ENCODE data around the gene CPT2. TPM values are rescaled to one million over a fixed set of nuclear protein-coding genes. Genes with fewer than 3 reads are reported as not detected.
A peak's percentile ranks its signal among the peaks of the same experiment; 100 is the strongest.

CPT2 gene
- total and polyA plus RNA-seq, 9 of the 15 experiments (the other 6 are each of a cell fraction or from before 2014, with no cell fraction given): 7.6 to 25.1 (median 16.8) TPM

DNA sequence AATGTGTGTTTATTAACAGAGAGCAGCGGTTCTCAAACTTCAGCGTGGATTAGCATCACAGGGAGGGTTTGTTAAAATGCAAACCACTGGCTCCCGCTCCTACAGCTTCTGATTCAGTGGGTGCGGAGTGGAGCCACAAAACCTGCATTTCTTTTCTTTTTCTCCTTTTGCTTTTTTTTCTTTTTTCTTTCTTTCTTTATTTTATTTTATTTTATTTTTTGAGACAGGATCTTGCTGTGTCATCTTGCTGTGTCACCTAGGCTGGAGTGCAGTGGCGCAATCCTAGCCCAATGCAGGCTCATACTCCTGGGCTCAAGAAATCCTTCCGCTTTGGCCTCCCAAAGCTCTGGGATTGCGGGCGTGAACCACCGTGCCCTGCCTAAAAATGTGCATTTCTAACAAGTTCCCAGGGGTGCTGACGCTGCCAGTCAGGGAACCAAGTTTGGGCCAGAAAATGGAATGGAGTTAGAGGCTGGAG, 33.3 kb upstream of the CPT2 start (continued):
- TF ChIP-seq, protein P1, sequence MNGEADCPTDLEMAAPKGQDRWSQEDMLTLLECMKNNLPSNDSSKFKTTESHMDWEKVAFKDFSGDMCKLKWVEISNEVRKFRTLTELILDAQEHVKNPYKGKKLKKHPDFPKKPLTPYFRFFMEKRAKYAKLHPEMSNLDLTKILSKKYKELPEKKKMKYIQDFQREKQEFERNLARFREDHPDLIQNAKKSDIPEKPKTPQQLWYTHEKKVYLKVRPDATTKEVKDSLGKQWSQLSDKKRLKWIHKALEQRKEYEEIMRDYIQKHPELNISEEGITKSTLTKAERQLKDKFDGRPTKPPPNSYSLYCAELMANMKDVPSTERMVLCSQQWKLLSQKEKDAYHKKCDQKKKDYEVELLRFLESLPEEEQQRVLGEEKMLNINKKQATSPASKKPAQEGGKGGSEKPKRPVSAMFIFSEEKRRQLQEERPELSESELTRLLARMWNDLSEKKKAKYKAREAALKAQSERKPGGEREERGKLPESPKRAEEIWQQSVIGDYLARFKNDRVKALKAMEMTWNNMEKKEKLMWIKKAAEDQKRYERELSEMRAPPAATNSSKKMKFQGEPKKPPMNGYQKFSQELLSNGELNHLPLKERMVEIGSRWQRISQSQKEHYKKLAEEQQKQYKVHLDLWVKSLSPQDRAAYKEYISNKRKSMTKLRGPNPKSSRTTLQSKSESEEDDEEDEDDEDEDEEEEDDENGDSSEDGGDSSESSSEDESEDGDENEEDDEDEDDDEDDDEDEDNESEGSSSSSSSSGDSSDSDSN (IDR thresholded peaks at IDR 0.05; ENCODE audit: borderline replicate concordance in 1 of 2, low read depth in 2 of 2, low read length in 2 of 2): 0 out of 4 replicates have a peak, but pooled peaks of 1 of the 2 experiments have one; percentile 42
- TF ChIP-seq BACH1 (tag; IDR thresholded peaks at IDR 0.05) (peak; percentile 90), ELF2 (CRISPR knock-in tag; IDR thresholded peaks at IDR 0.05) (0 out of 2 replicates have a peak, but pooled peaks have one; percentile 56), MYC (IDR thresholded peaks at IDR 0.05; ENCODE audit: low read depth, low read length) (peak; percentile 11; the same call in 1 of the 2 replicates), MYC (CRISPR knock-in tag; IDR thresholded peaks at IDR 0.05; ENCODE audit: borderline replicate concordance, low read depth) (no peak)

DNA sequence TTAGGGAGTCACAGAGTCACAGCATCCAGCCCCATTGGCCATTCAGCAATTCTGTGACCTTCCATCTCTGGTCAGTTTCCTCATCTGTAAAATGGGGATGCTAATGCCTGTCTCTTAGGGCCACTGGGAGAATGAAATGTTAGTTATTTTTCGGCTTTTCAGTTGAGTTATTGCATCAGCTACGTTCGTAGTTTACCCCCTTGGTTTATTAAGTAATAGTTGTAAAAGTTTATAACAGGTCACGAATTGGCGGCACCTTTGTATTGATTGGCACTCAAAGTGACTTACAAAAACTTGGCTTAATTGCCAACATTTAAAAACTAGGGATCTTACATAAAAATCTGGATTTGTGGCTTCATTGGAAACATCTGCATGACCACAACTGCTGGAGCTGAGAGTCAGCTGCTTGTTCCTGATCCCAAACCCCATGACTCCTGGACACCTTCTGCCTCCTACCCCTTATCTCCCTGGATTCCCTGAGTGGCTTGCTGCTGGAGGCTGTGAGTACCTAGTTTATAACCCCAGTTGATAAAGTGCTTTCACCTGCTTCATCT, 31.1 kb upstream of the CPT2 start:
- FAIRE-seq: no peak
- H3K4me1 ChIP-seq (replicated peaks in 1 of 2; ENCODE audit: control insufficient read depth in 2 of 2, insufficient read depth in 2 of 2, low read length in 2 of 2): peaks cover 6 to 9% of the 10 kb centered on the region in 2 experiments; a peak in 4 of 5 replicates
- 25% methylated on average over 5 of the region's 5 CpGs for WGBS (ENCODE audit: insufficient coverage, low coverage, missing lambda C conversion rate)
- no TSS peak for BruUV-seq (replicated peaks)
- no peaks in the 10 kb centered on the region for H4K20me1 ChIP-seq (replicated peaks; ENCODE audit: control insufficient read depth, insufficient read depth, low read length)
- CTCF ChIA-PET (ENCODE audit: low intra/inter-chr PET ratio): no interaction called here
- in situ Hi-C loops (cut with MboI): no loop called here
- intact Hi-C loops (cut with micrococcal nuclease): no loop called here
- H3K9me1 ChIP-seq (ENCODE audit: control insufficient read depth, insufficient read depth, low read length): no peaks in the 10 kb centered on the region
- H2AFZ ChIP-seq (ENCODE audit: low read depth, low read length): no peak overlapping the region
- H3K9me3 ChIP-seq (replicated peaks; ENCODE audit: control insufficient read depth, insufficient read depth, low read depth, low read length): no peaks in the 10 kb centered on the region
- DNase-seq (ENCODE audit: extremely low read depth in 1 of 4, low spot score in 3 of 4): no peak
- H3K27ac ChIP-seq (ENCODE audit: extremely low read depth, low read depth, low read length): no peak overlapping the region
- POLR2A ChIA-PET: interaction anchor here (0.8 to 5.3 kb wide), 4 partner anchors 8 to 800 kb away, joined by 3 to 19 read pairs (median 4); no protein-coding TSS in a partner anchor
- no peak overlapping the region for H3K9ac ChIP-seq (ENCODE audit: insufficient read depth in 1 of 2, low read depth in 2 of 2, low read length in 2 of 2)
- no peak for ATAC-seq
- no peak overlapping the region for H3K4me2 ChIP-seq (ENCODE audit: insufficient read depth, low read length)
- no peaks in the 10 kb centered on the region for H3K36me3 ChIP-seq (ENCODE audit: control insufficient read depth, insufficient read depth, low read length)
- H3K4me3 ChIP-seq: no peak overlapping the region
- H3K79me2 ChIP-seq (ENCODE audit: control insufficient read depth, insufficient read depth, low read length): no peaks in the 10 kb centered on the region
- peaks cover 14 to 18% of the 10 kb centered on the region in 2 experiments; a peak in 4 of 5 replicates for H3K27me3 ChIP-seq (ENCODE audit: control insufficient read depth in 2 of 2, insufficient read depth in 2 of 2, low read length in 2 of 2)
- TF ChIP-seq RFX7 (CRISPR knock-in tag; IDR thresholded peaks at IDR 0.05): no peak
- TF ChIP-seq MIER1 (IDR thresholded peaks at IDR 0.05; ENCODE audit: low read depth): no peak
- TF ChIP-seq, protein P2, sequence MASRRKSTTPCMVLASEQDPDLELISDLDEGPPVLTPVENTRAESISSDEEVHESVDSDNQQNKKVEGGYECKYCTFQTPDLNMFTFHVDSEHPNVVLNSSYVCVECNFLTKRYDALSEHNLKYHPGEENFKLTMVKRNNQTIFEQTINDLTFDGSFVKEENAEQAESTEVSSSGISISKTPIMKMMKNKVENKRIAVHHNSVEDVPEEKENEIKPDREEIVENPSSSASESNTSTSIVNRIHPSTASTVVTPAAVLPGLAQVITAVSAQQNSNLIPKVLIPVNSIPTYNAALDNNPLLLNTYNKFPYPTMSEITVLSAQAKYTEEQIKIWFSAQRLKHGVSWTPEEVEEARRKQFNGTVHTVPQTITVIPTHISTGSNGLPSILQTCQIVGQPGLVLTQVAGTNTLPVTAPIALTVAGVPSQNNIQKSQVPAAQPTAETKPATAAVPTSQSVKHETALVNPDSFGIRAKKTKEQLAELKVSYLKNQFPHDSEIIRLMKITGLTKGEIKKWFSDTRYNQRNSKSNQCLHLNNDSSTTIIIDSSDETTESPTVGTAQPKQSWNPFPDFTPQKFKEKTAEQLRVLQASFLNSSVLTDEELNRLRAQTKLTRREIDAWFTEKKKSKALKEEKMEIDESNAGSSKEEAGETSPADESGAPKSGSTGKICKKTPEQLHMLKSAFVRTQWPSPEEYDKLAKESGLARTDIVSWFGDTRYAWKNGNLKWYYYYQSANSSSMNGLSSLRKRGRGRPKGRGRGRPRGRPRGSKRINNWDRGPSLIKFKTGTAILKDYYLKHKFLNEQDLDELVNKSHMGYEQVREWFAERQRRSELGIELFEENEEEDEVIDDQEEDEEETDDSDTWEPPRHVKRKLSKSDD (conservative IDR thresholded peaks at IDR 0.05; ENCODE audit: low read length): no peak
- TF ChIP-seq FIP1L1 (IDR thresholded peaks at IDR 0.05; ENCODE audit: low read depth, low read length, poor library complexity, severe bottlenecking): no peak
- TF ChIP-seq ETV1 (tag; conservative IDR thresholded peaks at IDR 0.05; ENCODE audit: low read depth): no peak
- peak; percentile 70; the same call in 1 of the 2 replicates for TF ChIP-seq SMARCA5 (IDR thresholded peaks at IDR 0.05)
- TF ChIP-seq ZKSCAN3 (CRISPR knock-in tag; IDR thresholded peaks at IDR 0.05): no peak
- TF ChIP-seq PPARD (CRISPR knock-in tag; IDR thresholded peaks at IDR 0.05): no peak
- no peak for TF ChIP-seq BCL6 (CRISPR knock-in tag; IDR thresholded peaks at IDR 0.05)
- TF ChIP-seq CEBPG (CRISPR knock-in tag; IDR thresholded peaks at IDR 0.05): peak; percentile 23; the same call in 1 of the 2 replicates
- peak; percentile 60 to 69; a peak in 3 of 4 replicates for TF ChIP-seq CEBPG (tag; conservative IDR thresholded peaks at IDR 0.05 in 1 of 2, IDR thresholded peaks at IDR 0.05 in 1 of 2)
- TF ChIP-seq SRSF3 (IDR thresholded peaks at IDR 0.05; ENCODE audit: insufficient read depth, low read length): no peak
